ENCODE data around the gene MMP25.
A peak's percentile ranks its signal among the peaks of the same experiment; 100 is the strongest.

Gene MMP25

DNA sequence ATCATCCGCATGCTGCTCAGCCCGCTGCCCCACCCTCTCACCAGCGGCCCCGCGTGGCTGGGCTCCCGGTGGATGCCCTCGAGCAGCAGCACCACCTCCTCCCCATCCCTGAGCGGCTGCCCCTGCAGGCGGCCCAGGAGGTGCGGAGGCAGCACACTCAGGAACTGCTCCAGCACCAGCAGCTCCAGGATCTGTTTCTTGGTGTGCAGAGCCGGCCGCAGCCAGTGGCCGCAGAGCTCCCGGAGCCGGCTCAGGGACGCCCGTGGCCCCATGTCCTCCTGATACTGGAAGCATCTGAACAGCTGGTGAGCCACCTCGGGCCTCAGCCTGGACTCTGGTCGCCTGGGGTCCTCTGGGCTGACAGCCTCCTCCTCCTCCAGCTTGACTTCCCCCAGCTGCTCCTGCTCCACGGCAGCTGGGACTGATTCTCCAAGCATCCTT is 46.2 kb downstream of the MMP25 start:
- TF ChIP-seq, protein P1, sequence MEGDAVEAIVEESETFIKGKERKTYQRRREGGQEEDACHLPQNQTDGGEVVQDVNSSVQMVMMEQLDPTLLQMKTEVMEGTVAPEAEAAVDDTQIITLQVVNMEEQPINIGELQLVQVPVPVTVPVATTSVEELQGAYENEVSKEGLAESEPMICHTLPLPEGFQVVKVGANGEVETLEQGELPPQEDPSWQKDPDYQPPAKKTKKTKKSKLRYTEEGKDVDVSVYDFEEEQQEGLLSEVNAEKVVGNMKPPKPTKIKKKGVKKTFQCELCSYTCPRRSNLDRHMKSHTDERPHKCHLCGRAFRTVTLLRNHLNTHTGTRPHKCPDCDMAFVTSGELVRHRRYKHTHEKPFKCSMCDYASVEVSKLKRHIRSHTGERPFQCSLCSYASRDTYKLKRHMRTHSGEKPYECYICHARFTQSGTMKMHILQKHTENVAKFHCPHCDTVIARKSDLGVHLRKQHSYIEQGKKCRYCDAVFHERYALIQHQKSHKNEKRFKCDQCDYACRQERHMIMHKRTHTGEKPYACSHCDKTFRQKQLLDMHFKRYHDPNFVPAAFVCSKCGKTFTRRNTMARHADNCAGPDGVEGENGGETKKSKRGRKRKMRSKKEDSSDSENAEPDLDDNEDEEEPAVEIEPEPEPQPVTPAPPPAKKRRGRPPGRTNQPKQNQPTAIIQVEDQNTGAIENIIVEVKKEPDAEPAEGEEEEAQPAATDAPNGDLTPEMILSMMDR (IDR thresholded peaks at IDR 0.05; ENCODE audit: control insufficient read depth, extremely low read depth, insufficient read depth) = no peak
- H3K4me3 ChIP-seq (ENCODE audit: low read depth, low read length) = no peak overlapping the region
- DNase-seq (ENCODE audit: low read depth) = no peak

DNA sequence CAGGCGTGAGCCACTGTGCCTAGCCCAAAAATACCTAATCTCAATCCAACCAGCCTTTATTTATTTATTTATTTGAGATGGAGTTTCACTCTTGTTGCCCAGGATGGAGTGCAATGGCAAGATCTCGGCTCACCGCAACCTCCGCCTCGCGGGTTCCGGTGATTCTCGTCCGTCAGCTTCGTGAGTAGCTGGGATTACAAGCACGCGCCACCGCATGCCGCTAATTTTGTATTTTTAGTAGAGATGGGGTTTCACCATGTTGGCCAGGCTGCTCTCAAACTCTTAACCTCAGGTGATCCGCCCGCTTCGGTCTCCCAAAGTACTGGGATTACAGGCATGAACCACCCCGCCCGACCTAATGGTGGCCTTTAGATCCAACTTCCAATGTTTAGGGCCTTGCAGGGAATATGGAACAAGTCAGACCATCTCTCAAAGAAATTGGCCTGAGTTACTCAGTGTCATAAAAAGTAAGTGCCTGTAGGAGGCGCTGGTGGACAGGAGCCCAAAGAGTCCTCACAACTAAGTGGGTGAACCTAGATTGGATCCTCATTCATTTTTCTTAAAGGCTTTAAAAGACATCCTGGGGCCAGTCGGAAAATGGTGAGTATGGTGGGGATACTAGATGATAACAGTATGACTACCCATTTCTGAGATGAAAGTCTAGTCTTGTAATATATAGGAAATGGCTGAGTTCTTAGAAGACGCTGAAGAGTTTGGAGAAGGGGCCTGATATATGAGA is 48.1 kb downstream of the MMP25 start:
- no peak overlapping the region for H3K4me3 ChIP-seq (ENCODE audit: low read depth, low read length)
- TF ChIP-seq, protein P1 (IDR thresholded peaks at IDR 0.05; ENCODE audit: control insufficient read depth, extremely low read depth, insufficient read depth) = 0 out of 2 replicates have a peak, but pooled peaks have one; percentile 3
- no peak for DNase-seq (ENCODE audit: low read depth)

DNA sequence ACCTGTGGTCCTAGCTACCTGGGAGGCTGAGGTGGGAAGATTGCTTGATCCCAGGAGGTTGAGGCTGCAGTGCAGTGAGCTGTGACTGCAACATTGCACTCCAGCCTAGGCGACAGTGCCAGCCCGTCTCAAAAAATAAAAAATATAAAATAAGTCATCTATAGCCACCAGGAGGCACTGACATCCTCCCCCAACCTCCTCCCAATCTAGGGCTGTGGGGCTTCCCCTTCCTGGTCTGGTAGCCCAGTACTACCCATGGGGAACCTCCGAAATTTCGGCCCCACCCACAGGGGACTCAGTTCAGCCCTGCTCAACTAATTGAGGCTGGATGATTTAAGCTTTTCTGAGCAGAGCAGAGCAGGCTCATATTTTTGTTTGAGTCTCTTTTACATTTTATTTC is 49.5 kb downstream of the MMP25 start:
- TF ChIP-seq, protein P1 (IDR thresholded peaks at IDR 0.05; ENCODE audit: control insufficient read depth, extremely low read depth, insufficient read depth) = no peak
- no peak overlapping the region for H3K4me3 ChIP-seq (ENCODE audit: low read depth, low read length)
- DNase-seq (ENCODE audit: low read depth) = no peak

DNA sequence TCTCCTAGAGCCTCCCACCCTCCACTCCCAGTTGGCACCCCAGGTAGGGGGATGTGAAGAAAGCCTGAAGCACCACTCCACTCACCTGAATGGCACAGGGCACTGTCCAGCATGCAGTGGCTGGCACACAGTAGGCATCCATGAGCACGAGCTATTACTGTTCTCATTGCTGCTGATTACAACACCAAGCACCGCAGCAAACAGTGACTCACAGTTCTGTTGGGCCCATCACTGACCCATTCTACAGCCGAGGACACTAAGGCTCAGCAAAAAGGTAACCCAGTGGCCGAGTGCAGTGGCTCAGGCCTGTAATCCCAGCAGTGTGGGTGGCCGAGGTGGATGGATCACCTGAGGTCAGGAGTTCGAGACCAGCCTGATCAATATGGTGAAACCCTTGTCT is 50.0 kb downstream of the MMP25 start:
- TF ChIP-seq, protein P1 (IDR thresholded peaks at IDR 0.05; ENCODE audit: control insufficient read depth, extremely low read depth, insufficient read depth) = no peak
- H3K4me3 ChIP-seq (ENCODE audit: low read depth, low read length) = no peak overlapping the region
- no peak for DNase-seq (ENCODE audit: low read depth)

DNA sequence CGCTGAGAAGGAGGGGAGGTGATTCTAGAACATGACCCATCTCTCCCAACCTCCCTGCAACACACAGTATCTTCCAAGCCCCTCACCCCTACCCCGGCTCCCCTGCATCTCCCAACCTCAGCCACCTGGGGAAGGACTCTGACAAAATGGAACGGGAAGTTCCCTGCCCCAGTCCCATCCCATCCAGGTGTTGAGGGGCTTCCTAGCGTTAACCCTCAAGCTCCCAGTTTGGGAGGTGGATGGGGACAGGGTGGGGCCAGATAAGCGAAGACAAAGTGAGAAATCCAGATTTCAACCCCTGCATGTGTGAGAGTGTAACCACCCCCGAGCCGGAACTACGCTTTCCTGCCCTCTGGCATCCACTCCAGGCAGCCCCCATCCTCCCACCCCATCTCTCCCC is 50.9 kb downstream of the MMP25 start:
- no peak overlapping the region for H3K4me3 ChIP-seq (ENCODE audit: low read depth, low read length)
- TF ChIP-seq, protein P1 (IDR thresholded peaks at IDR 0.05; ENCODE audit: control insufficient read depth, extremely low read depth, insufficient read depth) = no peak
- no peak for DNase-seq (ENCODE audit: low read depth)

DNA sequence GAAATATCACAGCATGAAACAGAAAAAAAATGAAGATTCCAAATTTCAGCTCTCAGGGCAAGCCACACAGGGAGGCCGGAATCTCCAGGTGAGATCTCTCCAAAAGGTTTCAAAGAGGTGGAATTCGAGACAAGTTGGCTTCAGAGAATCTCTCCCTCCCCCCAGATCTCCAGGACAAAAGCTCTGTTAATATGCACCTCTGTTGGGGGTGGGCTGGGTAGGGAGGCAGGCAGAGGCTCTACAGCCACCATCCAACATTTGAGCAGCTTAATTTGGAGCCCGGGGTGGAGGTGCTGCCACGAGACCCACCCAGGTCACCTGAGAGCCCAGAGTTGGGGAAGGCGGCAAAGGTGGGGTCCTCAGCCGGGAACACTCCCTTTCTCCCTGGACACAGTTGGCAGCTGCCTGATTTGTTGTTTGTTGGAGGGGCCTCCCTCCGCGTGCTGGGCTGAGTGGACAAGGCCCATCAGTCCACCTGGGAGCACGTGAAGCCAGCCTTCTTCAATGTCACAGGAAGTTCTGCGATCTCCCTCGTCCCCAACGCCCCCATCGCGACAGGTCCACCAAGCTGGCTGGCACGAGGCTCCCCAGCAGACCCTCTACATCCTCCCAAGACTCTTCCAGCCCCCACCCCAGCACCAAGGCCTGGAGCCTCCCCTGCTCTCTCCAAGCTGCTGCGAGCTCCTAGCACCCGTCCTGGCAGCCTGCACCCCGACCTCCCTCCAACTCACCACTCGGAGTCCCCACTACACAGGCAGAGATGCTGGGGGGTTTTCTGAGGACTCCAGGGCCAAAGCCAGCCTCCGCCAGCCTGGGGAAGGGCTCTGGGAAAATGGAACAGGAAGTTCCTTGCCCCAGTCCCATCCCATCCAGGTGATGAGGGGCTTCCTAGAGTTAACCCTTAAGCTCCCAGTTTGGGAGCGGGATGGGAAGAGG is 52.4 kb downstream of the MMP25 start, which contains the start of gene ZSCAN10:
Gene ZSCAN10, minus strand, starts transcription at position 836 of the 936 bp plus-strand sequence. CDS start 6,357 bp downstream, outside the sequence.
- peak within 1 kb of the TSS; percentile 24 for H3K4me3 ChIP-seq (ENCODE audit: low read depth, low read length)
- TF ChIP-seq, protein P1 (IDR thresholded peaks at IDR 0.05; ENCODE audit: control insufficient read depth, extremely low read depth, insufficient read depth) = no peak

More for the DNA sequence above, 52.4 kb downstream of the MMP25 start, which contains the start of gene ZSCAN10:
- no peak for DNase-seq (ENCODE audit: low read depth)
